GM12878 (cell line): ENCODE data around the gene KRTCAP3. TPM values are rescaled to one million over a fixed set of nuclear protein-coding genes. Genes with fewer than 3 reads are reported as not detected.

Source experiments
- ATAC-seq: fragments of 200-7000 bp; cut with Tn5 transposase; 3 replicates; pipeline ENCODE4 v1.9.1; 2020; ENCODE audit warnings: mild to moderate bottlenecking, moderate library complexity
- BruUV-seq: library from RNA; stranded (reverse); fragments of 400-500 nt; replicated peaks from 2 replicates; lab custom pipeline; 2021; lab: Mats Ljungman, UMichigan
- CTCF ChIA-PET: fragments of 300-600 bp; sonication (Branson Sonifier 250); formaldehyde crosslinking; extraction: SDS; loops from one replicate; lab custom pipeline; 2021; ENCODE audit warnings: inconsistent platforms; lab: Yijun Ruan, JAX
- POLR2A ChIA-PET: fragments of 350-600 bp; formaldehyde crosslinking; extraction: SDS; loops from one replicate; lab custom pipeline; 2021; ENCODE audit warnings: inconsistent platforms; lab: Charles Lee
- RAD21 ChIA-PET: fragments of 300-600 bp; sonication (Branson Sonifier 250); formaldehyde crosslinking; loops from one replicate; lab custom pipeline; 2023; ENCODE audit warnings: antibody characterized with exemption; ENCODE audit not compliant: unreplicated experiment; lab: Charles Lee
- SMC1A ChIA-PET: fragments of 300-600 bp; sonication (Branson Sonifier 250); formaldehyde crosslinking; loops from one replicate; lab custom pipeline; 2023; ENCODE audit not compliant: unreplicated experiment, uncharacterized antibody; lab: Charles Lee
- DNase-seq: peaks from one replicate; pipeline ENCODE4 v3.0.0-alpha.2; 2011; ENCODE audit warnings: low read depth, low spot score
- FAIRE-seq: peaks from 3 replicates; lab custom pipeline; 2011; peaks lifted over from hg19 to GRCh38; lab: Jason Lieb, UNC
- H2AFZ ChIP-seq: 2 replicates; pipeline ENCODE4 v1.6.0; 2011; ENCODE audit warnings: low read depth, low read length, control low read depth; ENCODE audit not compliant: control insufficient read depth
- H3K27ac ChIP-seq: 2 replicates; pipeline ENCODE4 v1.5.1; 2011; ENCODE audit warnings: control low read depth; ENCODE audit not compliant: control insufficient read depth, insufficient read depth
- H3K27me3 ChIP-seq, 2 experiments: replicated peaks in 1 of 2; 2 replicates each; pipeline versions ENCODE4 v1.6.0 to v1.6.1; 2011; ENCODE audit warnings: low read length in 1 of 2; ENCODE audit not compliant: control insufficient read depth in 2 of 2, insufficient read depth in 2 of 2
- H3K36me3 ChIP-seq, 2 experiments: 2 replicates each; pipeline ENCODE4 v1.5.1; 2011; ENCODE audit warnings: low read length in 1 of 2; ENCODE audit not compliant: control insufficient read depth in 2 of 2, insufficient read depth in 2 of 2
- H3K4me1 ChIP-seq: 2 replicates; pipeline ENCODE4 v1.6.1; 2011; ENCODE audit warnings: mild to moderate bottlenecking, low read length, moderate library complexity, mixed read lengths; ENCODE audit not compliant: control insufficient read depth, insufficient read depth
- H3K4me2 ChIP-seq: 2 replicates; pipeline ENCODE4 v1.6.0; 2011; ENCODE audit warnings: control low read depth; ENCODE audit not compliant: control insufficient read depth, insufficient read depth
- H3K4me3 ChIP-seq: fragments of 200-600 bp; sonication (generic); 2 replicates; pipeline ENCODE4 v1.5.1; 2016
- H3K79me2 ChIP-seq: 2 replicates; pipeline ENCODE4 v1.6.0; 2011; ENCODE audit warnings: low read length; ENCODE audit not compliant: control insufficient read depth, insufficient read depth
- H3K9ac ChIP-seq: 2 replicates; pipeline ENCODE4 v1.8.0; 2011; ENCODE audit warnings: low read length, control low read depth, mixed read lengths; ENCODE audit not compliant: control insufficient read depth, insufficient read depth
- H3K9me3 ChIP-seq: replicated peaks from 3 replicates; pipeline ENCODE4 v1.5.1; 2011; ENCODE audit warnings: mild to moderate bottlenecking, low read length; ENCODE audit not compliant: control insufficient read depth, insufficient read depth
- H4K20me1 ChIP-seq: 2 replicates; pipeline ENCODE4 v1.6.0; 2011; ENCODE audit not compliant: control insufficient read depth, insufficient read depth
- BACH1 ChIP-seq: fragments of 450-650 bp; IDR thresholded peaks from 2 replicates; pipeline ENCODE4 v1.6.1; 2017; ENCODE audit warnings: mild to moderate bottlenecking, borderline replicate concordance
- CBFB ChIP-seq: IDR thresholded peaks from 2 replicates; pipeline ENCODE4 v1.6.1; 2016; ENCODE audit warnings: antibody characterized with exemption, low read depth
- CBX5 ChIP-seq: sonication (generic); IDR thresholded peaks from 2 replicates; pipeline ENCODE4 v1.6.1; 2016; ENCODE audit warnings: low read depth, moderate library complexity, mild to moderate bottlenecking, inconsistent platforms
- CHD4 ChIP-seq: fragments of 200-600 bp; sonication (generic); IDR thresholded peaks from 2 replicates; pipeline ENCODE4 v1.6.1; 2016; ENCODE audit warnings: mild to moderate bottlenecking
- FOS ChIP-seq: IDR thresholded peaks from 3 replicates; pipeline ENCODE4 v1.6.1; 2011; ENCODE audit warnings: borderline replicate concordance; ENCODE audit not compliant: insufficient read length; ENCODE audit errors: extremely low read depth
- GABPA ChIP-seq: IDR thresholded peaks from 2 replicates; pipeline ENCODE4 v1.6.1; 2014; ENCODE audit warnings: antibody characterized with exemption, low read depth, mild to moderate bottlenecking, inconsistent platforms
- HDAC2 ChIP-seq: fragments of 200-600 bp; sonication (generic); IDR thresholded peaks from 2 replicates; pipeline ENCODE4 v1.6.1; 2017
- IKZF1 ChIP-seq: fragments of 450-650 bp; conservative IDR thresholded peaks from 2 replicates; pipeline ENCODE4 v1.6.1; 2017; ENCODE audit warnings: antibody characterized with exemption, mild to moderate bottlenecking
- MEF2A ChIP-seq: IDR thresholded peaks from 2 replicates; pipeline ENCODE4 v1.6.1; 2011; ENCODE audit warnings: low read depth, mild to moderate bottlenecking, low read length, moderate library complexity; ENCODE audit not compliant: insufficient read depth
- RCOR1 ChIP-seq: conservative IDR thresholded peaks from 2 replicates; pipeline ENCODE4 v1.6.1; 2012; ENCODE audit warnings: low read depth, low read length, improper control_type of control experiment
- RELB ChIP-seq: fragments of 450-650 bp; IDR thresholded peaks from 2 replicates; pipeline ENCODE4 v1.6.1; 2017; ENCODE audit warnings: low read depth, mild to moderate bottlenecking, moderate library complexity
- RFX5 ChIP-seq: IDR thresholded peaks from 2 replicates; pipeline ENCODE4 v1.6.1; 2011; ENCODE audit warnings: low read depth, low read length, improper control_type of control experiment
- TBL1XR1 ChIP-seq: IDR thresholded peaks from 2 replicates; pipeline ENCODE4 v1.6.1; 2012; ENCODE audit warnings: low read depth, low read length, improper control_type of control experiment
- ZZZ3 ChIP-seq: IDR thresholded peaks from 2 replicates; pipeline ENCODE4 v1.6.1; 2011; ENCODE audit warnings: low read depth; ENCODE audit not compliant: control insufficient read depth, insufficient read length
- WGBS: methylation state at CpG from one replicate; pipeline ENCODE4 v1.1.6; 2016; ENCODE audit warnings: low lambda C conversion rate; ENCODE audit not compliant: insufficient replicate concordance, insufficient coverage; ENCODE audit errors: missing lambda C conversion rate; 5-methylcytosine and 5-hydroxymethylcytosine counted together
- in situ Hi-C: fragments of 300-500 bp; cut with MboI; formaldehyde crosslinking; loops from 9 replicates; pipeline ENCODE4 v1.14.3; 2018; ENCODE audit warnings: mixed read lengths
- intact Hi-C: fragments of 100-400 bp; cut with micrococcal nuclease; formaldehyde crosslinking; loops from one replicate; pipeline ENCODE4 v1.14.2; 2022; ENCODE audit not compliant: unreplicated experiment
- polyA plus RNA-seq, 11 experiments: library from polyadenylated mRNA; depleted of rRNA in 4 of 11; unstranded in 6 of 11; stranded (reverse) in 5 of 11; fragments of >200 nt; fragmentation: Nextera tagmentation in 4 of 11; fragmentation: Illumina TruSeq in 1 of 11; extraction: Ambion mirVana in 4 of 11; extraction: Trizol in 1 of 11; gene quantifications; 1 replicate in 1 of 11; 2 replicates in 10 of 11; pipeline versions ENCODE4 v1.2.1 to v1.2.3, GENCODE V29; 2011 to 2016; ENCODE audit warnings: inconsistent platforms in 2 of 11, missing spikeins in 2 of 11, low read depth in 1 of 11
- total RNA-seq, 4 experiments: library from RNA; depleted of rRNA in 3 of 4; stranded (reverse); fragments of >200 nt in 3 of 4; fragmentation: Illumina TruSeq in 1 of 4; extraction: Trizol in 1 of 4; gene quantifications; 2 replicates each; pipeline versions ENCODE4 v1.2.1 to v1.2.3, GENCODE V29; 2013 to 2021

KRTCAP3 gene
- total and polyA plus RNA-seq, 10 of the 15 experiments (the other 5 are each of a cell fraction or from before 2014, with no cell fraction given) = 0.26 to 2.2 (median 0.82) TPM; not detected in 1

- ChIA-PET POLR2A (interaction anchor here (1.0 kb wide), 1 partner anchor 9 kb away, joined by 4 read pairs; no protein-coding TSS in a partner anchor), CTCF (no interaction called here), RAD21 (no interaction called here), SMC1A (no interaction called here)
- H3K4me3 ChIP-seq = no peak overlapping the region
- intact Hi-C loops = no loop called here
- peaks cover 17% of the 10 kb centered on the region for H3K79me2 ChIP-seq
- H3K4me1 ChIP-seq = no peaks in the 10 kb centered on the region
- no peaks in the 10 kb centered on the region for H3K9me3 ChIP-seq
- in situ Hi-C loops = no loop called here
- FAIRE-seq = no peak
- TF ChIP-seq CHD4 (no peak), FOS (no peak), TBL1XR1 (no peak), CBX5 (no peak), CBFB (no peak), BACH1 (no peak), ZZZ3 (no peak), MEF2A (no peak), GABPA (no peak), IKZF1 (no peak), RCOR1 (no peak), HDAC2 (no peak), RFX5 (no peak), RELB (no peak)
- no peak overlapping the region for H3K4me2 ChIP-seq
- WGBS = 95% methylated on average over 6 of the region's 6 CpGs
- H3K9ac ChIP-seq = no peak overlapping the region
- no peak overlapping the region for H2AFZ ChIP-seq
- DNase-seq = no peak
- no peaks in the 10 kb centered on the region for H4K20me1 ChIP-seq
- no peak for ATAC-seq
- no peaks in the 10 kb centered on the region for H3K27me3 ChIP-seq
- no TSS peak for BruUV-seq
- H3K27ac ChIP-seq = no peak overlapping the region
- peaks cover 8 to 38% of the 10 kb centered on the region in 2 experiments for H3K36me3 ChIP-seq
These were observed 6.6 kb upstream of the KRTCAP3 start for GRCh38 chr2:27435628-27436027.
